ENCODE data around the gene ABCB8.
"Not testable (repeated sequence)": the region's sequence is repeated elsewhere in the genome, so short reads cannot be mapped to it uniquely, and the experiment has no call there.

ABCB8 gene

DNA sequence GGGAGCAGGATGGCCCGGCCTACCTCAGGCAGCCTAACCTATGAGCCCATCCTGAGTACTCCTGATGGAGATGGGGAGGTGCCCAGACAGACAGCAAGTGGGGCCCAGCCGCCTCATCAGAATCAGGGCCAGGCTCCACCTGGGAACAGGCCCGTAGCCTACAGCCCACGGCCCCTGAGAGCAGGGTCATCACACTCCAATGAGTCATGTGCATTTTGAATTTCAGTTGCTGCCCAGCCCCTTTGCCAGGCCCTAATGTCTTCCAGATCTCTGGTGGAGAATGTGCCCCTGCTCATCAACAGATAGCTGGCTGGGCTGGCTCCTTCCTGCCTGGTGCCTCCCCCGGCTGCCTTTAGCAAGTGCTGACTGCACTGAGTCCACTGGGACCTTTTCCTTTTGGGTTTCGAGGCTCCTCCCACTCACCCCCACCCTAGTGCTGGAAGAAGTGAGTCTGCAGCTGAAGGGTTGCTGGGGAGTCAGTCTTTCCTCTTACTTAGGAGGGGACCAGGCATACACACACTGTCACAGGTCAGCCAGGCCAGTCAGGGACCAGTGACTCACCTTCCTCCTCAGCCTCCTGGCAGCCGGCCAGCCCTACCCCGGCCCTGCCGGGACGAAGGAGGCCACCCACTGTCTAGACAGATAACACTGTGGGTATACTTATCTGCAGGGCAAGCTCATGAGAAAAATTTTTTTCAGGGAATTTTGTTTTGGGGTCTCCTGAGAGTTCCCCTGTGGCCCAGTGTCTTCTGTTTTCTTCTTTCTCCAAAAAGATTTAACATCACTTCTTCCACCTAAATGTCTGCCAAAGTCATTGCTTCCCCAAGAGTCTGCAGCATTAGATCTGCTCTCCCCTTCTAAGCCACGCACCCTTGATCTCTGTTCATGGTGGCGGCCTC is 10.9 kb downstream of the ABCB8 start:
- DNase-seq: no peak

DNA sequence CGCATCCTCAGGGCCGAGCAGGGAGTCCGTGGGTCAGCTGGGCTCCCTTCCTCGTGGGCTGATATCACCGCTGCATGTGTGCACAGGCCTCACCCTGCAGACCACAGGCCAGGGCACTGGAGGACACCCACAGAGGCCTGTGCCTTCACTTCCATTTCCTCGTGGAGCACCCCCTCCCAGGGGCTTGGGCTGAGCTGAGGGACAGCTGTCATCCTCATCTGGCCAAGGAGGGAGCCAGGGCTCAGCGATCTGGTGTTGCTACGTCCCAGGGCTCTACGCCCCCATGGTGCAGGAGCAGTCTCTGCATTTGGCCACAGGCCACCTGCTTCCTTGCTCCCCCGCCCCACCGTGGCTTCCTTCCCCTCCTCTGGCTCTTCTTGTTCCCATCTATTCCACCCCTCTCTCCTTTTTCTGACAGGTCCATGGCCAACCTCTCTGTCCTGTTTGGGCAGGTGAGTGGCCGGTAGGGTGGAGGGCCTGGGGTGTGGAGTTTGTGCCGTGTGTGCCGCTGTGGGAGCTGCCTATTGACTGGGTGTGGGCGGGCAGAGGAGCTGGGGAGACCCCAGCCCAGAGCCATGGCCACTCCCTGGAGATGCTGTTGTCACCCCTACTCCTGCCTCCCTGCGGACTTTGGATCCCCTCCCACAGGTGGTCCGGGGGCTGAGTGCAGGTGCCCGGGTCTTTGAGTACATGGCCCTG is 11.7 kb downstream of the ABCB8 start:
- DNase-seq: no peak

DNA sequence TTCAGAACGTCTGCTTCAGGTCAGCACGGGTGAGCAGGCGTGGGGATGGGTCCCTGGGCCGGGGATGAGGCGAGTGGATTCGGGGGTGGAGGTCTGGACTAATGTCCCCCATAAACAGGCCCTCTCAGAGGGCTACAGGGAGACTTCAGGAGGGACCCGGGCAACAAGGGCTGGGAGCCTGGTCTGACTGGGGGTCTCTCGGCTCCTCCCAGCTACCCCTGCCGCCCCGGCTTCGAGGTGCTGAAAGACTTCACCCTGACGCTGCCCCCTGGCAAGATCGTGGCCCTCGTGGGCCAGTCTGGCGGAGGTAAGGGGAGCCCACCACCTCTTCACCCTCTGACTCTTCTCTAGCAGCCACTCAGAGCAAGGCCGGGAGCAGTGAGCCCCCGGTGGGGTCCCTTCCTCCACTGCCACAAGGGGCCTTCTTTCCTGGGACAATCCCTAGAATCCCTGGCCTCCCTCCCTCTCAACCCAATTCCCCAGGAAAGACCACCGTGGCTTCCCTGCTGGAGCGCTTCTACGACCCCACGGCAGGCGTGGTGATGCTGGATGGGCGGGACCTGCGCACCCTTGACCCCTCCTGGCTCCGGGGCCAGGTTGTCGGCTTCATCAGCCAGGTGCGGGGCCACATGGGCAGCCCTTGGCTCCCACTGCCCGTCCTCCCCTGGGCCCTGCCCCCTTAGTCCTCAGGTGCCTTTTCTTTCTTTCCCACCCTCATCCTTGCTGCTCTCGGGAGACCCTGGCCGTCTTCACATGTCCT is 12.5 kb downstream of the ABCB8 start:
- DNase-seq: no peak

DNA sequence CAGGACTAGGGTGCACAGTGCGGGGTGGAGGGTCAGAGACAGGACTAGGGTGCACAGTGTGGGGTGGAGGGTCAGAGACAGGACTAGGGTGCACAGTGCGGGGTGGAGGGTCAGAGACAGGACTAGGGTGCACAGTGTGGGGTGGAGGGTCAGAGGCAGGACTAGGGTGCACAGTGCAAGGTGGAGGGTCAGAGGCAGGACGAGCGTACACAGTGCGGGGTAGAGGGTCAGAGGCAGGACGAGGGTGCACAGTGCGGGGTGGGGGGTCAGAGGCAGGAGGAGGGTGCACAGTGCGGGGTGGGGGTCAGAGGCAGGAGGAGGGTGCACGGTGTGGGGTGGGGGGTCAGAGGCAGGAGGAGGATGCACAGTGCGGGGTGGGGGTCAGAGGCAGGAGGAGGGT is 15.2 kb downstream of the ABCB8 start:
- DNase-seq: not testable (repeated sequence)

DNA sequence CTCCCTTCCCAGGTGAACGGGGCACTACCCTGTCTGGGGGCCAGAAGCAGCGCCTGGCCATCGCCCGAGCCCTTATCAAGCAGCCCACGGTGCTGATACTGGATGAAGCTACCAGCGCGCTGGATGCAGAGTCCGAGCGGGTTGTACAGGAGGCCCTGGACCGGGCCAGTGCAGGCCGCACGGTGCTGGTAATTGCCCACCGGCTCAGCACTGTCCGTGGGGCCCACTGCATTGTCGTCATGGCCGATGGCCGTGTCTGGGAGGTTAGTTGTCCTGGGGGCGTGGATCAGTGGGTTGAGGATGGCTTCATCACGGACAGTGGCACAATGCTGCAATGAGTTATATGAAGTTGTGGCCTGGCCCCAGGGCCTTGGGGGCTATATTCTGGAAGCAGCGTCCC is 15.7 kb downstream of the ABCB8 start:
- DNase-seq: no peak

DNA sequence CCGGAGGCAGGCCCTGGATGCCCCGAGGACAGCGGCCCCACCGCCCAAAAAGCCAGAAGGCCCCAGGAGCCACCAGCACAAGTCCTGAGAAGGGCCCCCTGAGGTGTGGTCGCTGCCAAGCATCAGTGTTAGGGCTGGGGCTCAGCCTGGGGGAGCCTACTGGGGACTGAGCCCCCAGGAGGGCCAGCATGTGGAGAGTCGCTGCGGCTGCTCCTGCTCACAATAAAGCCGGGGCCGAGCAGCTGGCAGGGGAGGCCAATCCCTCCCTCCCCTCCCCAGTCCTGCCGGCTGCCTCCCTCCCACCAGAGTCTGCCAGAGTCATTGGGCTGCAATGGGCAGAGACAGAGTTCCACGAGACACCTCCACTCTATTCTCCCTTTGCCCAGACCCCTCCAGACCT is 17.0 kb downstream of the ABCB8 start:
- DNase-seq: no peak

DNA sequence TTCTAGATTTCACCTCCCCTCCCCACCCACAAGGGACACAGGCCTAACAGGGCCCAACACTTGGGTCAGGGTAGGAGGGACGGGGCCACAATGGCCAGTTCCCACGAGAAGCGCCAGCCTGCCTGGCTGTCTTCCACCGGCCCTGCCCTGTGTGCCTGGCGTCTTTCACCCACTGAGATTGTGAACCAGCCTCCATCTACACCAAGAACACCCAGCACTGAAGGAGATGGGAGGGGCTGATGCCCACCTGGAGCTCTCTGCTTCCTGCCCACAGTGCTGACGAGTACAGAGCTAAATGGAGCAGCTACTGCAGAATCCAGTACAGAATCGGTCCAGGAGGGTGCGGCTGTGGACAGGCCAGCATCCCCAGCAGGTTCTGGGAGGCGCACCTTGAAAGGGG is 17.7 kb downstream of the ABCB8 start:
- no peak for DNase-seq

DNA sequence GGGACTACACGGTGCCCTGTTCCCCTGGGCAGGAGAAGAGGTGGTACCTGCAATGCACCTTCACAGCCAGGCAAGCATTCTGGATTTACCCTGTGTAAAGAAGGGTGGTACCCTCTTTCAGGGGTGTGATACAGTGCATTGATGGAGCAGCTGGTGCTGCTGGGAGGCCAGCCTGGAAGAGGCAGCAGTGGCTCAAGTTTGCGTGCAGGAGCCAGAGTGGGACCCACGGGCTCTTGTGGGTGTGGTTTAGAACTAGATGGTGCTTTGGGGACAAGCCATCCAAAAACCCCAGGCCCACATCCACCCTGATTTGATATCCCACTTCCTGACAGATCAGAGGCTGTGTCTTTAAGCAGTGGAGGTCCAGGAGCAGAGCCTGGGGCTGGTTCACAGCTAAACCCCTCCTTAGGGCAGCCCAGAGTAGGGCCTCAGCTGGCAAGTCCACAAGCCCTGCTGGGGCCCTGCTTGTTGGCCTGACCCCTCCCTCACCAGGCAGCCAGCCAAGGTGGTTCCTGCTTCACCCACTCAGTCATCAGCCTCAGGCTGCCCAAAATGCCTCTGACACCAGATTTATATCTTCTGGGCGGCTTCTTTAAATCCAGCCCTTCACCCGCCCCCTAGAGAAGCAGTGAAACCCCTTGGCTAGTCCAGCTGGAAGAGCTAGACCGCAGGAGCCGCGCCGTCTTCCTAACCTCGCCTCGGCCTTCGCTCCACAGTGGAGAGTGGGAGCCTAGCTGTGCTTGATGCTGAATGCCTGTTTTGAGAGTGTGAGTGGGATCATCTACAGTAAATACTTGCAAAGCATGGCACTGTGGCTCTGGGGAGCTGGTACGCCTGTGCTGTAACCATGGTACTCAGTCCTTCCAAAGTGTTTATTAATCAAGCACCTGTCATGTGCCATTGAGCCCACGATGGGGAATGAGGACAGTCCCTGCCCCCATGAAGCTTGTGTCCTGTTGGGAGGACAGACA is 18.6 kb downstream of the ABCB8 start:
- no peak for DNase-seq

DNA sequence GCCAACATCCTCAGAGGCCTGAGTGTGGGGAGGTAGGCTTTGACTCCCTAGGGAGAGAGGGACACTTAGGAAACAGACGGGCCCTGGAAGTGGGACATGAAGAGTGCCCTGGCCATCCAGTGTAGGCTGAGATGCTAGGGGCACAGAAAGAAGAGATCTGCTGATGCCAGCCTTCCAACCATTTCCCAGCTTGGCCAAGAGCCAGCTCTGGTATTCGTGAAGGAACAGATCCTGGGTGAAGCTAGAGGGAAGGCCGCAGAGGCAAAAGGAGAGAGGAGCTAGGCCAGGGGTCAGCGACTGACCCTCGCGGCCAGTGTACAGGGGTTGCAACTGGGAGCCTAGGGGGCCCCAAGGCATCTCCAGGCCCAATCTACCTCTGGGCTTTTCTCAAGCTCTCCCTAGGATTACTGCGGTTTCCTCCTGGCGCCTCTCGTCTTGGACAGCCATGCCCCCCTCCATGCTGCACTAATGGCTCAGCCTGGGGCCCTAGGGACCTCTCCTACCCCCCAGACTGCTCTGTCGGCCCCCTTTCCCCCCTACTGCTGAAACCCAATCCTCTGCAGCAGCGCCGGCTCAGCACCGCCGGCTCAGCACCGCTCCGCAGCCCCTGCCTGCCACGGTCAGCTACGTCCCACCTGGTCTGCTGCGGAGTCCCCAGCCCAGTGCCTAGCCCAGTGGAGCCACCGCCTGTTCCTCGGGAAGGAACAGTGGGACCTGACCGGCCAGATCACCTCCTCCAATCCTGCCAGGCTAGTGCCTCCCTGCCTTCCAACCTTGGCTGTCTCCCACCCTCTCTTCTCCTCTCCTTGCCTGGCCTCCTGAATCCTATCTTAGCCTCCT is 19.9 kb downstream of the ABCB8 start, which contains the start of gene ASIC3:
TSS of gene ASIC3 (plus strand) at position 556 of the 840 bp plus-strand sequence. CDS start 355 bp downstream, outside the sequence.
- no peak for DNase-seq

DNA sequence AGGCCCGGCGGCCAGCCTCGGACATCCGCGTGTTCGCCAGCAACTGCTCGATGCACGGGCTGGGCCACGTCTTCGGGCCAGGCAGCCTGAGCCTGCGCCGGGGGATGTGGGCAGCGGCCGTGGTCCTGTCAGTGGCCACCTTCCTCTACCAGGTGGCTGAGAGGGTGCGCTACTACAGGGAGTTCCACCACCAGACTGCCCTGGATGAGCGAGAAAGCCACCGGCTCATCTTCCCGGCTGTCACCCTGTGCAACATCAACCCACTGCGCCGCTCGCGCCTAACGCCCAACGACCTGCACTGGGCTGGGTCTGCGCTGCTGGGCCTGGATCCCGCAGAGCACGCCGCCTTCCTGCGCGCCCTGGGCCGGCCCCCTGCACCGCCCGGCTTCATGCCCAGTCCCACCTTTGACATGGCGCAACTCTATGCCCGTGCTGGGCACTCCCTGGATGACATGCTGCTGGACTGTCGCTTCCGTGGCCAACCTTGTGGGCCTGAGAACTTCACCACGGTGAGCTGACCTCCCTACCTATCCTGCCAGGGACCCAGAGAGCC is 20.7 kb downstream of the ABCB8 start:
- DNase-seq: no peak

DNA sequence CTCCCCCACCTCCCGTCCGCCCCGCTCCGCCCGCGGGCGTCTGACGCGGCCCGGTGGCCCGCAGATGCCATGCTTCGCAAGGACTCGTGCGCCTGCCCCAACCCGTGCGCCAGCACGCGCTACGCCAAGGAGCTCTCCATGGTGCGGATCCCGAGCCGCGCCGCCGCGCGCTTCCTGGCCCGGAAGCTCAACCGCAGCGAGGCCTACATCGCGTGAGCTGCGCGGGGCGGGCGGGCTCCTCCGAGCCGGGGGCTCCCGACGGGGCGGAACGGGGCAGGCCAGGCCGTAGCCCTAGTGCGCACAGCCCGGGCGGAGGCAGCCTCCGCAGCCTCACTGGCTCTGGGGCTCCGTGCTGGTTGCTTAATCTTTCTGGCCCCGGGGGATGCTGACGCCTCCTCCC is 22.9 kb downstream of the ABCB8 start:
- peak; percentile 38 to 67 (median 62) for DNase-seq

DNA sequence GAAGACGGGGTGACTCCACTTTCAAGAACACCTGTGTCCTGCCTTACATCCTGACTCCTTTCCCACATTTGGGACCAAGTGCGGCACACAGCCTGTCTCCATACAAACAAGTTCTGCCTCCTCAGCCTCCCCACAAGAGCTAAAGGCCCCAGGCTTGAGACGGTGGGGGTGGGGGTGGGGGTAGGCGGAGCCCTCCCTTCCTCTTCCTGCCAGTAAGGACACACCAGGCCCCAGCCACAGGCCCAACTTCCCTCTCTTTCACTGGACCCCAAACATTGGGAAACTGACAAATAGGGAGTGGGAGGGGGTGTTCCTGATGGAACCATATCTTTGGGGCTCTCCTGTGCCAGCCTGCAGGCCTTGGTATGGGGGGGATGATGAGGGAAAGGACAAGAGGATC is 24.8 kb downstream of the ABCB8 start:
- no peak for DNase-seq

DNA sequence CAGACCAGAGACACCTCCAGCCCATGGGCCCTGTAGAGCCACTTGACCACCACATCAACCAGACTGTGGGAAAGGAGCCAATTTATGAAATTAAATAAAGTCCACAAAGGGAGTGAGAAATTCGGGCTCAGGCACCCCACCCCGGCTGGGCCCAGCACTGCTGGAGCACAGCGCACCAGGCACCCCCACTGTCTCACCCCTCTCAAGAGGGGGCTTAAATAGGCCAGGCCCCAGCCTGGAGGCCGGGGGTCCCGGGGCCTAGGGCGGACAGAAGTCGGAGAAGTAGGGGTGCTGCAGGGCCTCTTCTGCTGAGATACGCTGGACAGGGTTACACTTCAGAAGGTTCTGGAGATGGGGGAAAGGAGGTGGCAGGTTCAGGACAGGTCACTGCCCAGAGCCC is 25.5 kb downstream of the ABCB8 start:
- no peak for DNase-seq

DNA sequence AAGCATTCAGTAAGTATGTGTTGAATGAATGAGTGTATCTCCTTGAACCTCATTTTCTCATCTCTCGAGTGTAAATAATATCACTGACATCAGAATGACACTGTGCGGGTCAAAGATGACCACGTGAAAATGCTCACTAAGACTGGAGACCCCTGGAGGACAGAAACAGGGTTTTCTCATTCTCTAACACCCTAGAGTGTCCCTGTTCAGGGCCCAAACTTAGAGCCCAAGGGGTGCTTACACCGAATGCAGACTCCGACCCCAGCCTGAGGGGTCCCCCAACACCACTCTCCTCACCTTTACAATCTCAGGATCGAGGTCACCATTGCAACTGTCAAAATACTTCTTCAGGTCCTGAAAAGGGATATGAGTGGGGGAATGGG is 28.0 kb downstream of the ABCB8 start:
- no peak for DNase-seq

DNA sequence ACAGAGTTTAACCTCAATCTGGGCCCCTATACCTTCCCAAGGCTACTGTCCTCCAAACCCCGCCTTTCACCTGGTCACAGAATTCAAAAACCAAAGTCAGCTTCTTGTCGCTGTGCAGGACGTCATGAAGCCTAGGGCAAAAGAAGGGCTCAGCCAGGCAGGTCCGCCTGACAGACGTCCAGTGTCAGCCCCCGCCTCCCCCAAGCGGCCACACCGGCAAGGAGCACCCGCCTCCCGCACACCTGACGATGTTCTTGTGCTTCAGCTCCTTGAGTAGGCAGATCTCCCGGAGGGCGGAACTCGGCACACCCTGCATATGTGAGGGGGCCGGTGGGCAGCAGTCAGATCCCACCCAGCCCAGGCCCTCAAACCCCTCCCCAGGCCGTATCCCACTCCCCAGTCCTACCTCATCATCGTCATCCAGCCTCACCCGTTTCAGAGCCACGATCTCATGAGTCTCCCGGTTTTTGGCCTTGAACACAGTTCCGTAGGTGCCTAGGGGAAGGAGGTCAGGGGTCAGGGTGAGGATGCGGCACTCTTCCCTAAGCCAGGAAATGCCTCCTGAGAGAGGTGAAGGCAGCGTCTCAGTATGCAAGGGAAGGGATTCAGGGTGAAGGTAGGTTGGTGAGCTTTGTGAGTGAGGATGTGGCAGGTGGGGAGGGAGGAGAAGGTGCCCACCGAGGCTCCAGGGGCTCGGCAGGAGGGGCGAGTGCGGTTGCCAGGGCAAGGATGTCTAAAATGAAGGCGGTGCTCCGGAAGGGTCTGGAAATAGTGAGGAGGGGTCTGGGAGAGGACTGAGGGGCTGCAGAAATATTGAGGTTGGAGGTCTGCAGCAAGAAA is 28.6 kb downstream of the ABCB8 start:
- no peak for DNase-seq

DNA sequence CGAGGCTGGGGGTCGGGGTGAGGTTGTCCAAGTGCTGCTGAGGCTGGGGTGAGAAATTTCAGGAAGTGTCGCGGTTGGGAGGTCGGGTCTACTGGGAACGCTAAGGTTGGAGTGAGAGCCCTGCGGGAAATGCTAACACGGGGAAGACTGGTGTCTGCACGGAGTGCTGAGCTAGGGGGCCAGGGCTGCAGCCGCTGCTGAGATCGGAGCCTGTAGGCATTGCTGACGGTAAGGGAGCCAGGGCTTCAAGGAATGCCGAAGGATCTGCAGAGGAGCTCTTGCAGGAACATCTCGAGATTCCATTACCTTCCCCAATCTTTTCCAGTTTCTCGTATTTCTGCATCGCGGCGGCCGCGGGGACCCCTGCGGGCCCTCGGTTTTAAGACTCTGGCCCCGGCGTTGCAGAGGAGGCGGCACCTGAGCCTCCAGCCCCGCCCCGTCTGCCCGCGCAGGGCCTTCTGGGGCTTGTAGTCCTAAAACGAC is 29.3 kb downstream of the ABCB8 start, which contains the start of gene CDK5:
TSS of gene CDK5 (minus strand) at position 392 of the 483 bp plus-strand sequence. CDS start at position 343, 49 bp downstream.
- no peak for DNase-seq

DNA sequence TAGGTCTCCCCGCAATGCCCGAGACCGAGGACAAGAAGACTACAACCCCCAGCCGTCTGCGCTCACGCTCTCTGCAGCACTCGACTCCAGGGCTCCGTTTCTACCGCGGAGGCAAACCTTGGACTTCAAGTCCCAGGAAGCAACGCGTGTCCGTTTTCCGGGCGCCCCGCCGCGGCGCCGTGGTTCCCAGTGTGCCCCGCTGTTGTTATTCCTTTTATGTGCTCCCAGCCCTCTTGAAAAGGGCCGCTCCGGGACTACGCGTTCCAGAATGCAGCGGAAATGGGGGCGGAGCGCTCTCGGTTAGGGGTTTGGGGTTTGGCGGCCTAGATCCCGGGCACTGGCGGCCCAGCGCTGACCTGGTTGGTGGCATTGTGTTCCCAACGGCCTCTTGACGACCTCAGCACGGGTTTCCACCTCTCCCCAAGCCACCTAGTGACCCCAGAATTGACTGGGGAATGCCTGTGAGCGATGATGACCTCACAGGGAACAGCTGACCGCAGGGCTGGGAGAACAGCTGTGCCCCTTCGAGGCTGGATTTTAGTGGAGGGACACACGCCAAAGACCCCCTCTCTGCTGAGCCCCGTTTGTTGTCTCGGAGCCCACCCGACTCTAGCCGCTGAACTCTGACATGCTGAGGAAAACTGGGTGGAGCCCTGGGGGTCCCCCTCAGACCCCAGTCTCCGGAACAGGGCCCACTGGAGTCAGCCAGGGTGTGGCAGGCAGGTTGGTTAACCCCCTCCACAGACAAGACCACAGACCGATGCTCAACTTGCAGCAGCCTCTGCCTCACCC is 29.9 kb downstream of the ABCB8 start:
- DNase-seq: peak; percentile 93 to 98 (median 96)

DNA sequence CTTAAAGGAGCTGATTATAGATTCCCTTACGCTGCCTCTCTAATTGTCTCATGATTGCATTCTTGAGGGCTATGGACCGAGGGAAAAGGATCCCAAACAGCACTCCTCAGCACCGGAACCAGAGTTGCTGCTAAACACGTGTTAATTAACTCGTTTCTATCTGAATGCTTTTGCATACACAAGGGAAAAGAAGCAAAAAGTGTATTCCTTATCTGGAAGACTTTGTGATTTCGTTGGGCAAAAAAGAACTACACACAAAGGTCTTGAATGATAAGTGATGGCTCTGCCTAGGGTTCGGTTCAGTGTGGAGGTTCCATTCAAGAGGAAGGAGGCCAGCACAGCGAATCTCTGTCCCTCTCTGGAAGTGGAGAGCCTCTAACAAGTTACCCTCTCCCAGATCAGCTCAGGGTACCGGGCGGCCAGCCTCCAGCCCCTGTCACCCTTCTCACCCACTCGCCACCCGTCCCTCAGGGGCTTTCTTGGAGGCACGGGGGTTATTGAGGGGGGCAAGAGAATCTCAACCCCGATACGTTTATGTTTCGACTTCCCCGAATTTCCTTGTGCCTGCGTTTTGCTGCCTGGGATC is 30.6 kb downstream of the ABCB8 start:
- peak in 3 of 6 experiments; percentile 31 to 61 (median 56) for DNase-seq
